Muscle of back (tissue), 11 donors: ENCODE data around the gene TPSAB1. TPM values are rescaled to one million over a fixed set of nuclear protein-coding genes. Genes with fewer than 3 reads are reported as not detected.

ENCODE experiments used
- DNase-seq, 3 donors: peaks; one replicate each; pipeline versions ENCODE4 v3.0.0 to v3.0.0-alpha.2; 2013
- polyA plus RNA-seq, 10 donors: library from polyadenylated mRNA; unstranded; fragments of 120-200 nt; gene quantifications; one replicate each; pipeline ENCODE4 v1.2.1, GENCODE V29; 2013; ENCODE audit not compliant: insufficient read length in 10 of 10

Gene TPSAB1
- polyA plus RNA-seq, 10 donors, result 0.67 to 7.3 (median 2.6) TPM

- DNase-seq, result no peak
Observed at GRCh38 chr16:1283996-1284616, 43.6 kb downstream of the TPSAB1 start.

- no peak for DNase-seq
Observed at GRCh38 chr16:1285669-1286512, 45.4 kb downstream of the TPSAB1 start.

GRCh38 chr16:1286513-1287094, 46.1 kb downstream of the TPSAB1 start:
- no peak for DNase-seq

GRCh38 chr16:1287982-1288670, 47.6 kb downstream of the TPSAB1 start:
- DNase-seq, result peak in 1 of 3 donors; percentile 62

GRCh38 chr16:1288813-1289476, 48.4 kb downstream of the TPSAB1 start:
- no peak for DNase-seq

GRCh38 chr16:1289477-1289866, 49.0 kb downstream of the TPSAB1 start:
- no peak for DNase-seq

GRCh38 chr16:1290063-1290501, 49.6 kb downstream of the TPSAB1 start:
- no peak for DNase-seq

- DNase-seq, result no peak
Observed at GRCh38 chr16:1290860-1291575, 50.5 kb downstream of the TPSAB1 start.

- no peak for DNase-seq
Observed at GRCh38 chr16:1291576-1291974, 51.1 kb downstream of the TPSAB1 start.

Other genes with a start within 250 kb of the TPSAB1 start
- gene SSTR5, start 168.0 kb upstream of the TPSAB1 start, polyA plus RNA-seq, result under 1 TPM in 2 of 10 donors, not detected in 8; 0.12 to 0.15 TPM
- gene C1QTNF8, start 144.5 kb upstream of the TPSAB1 start, polyA plus RNA-seq, result not detected
- gene CACNA1H, start 87.6 kb upstream of the TPSAB1 start, polyA plus RNA-seq, result 10 to 100 TPM; 30.7 to 52.0 (median 36.2) TPM
- 1 to 10 TPM in 8 of 10 donors, under 1 TPM in 2; 0.49 to 2.0 (median 1.3) TPM for gene TPSG1, start 15.4 kb upstream of the TPSAB1 start, polyA plus RNA-seq
- gene TPSB2, start 10.5 kb upstream of the TPSAB1 start, polyA plus RNA-seq, result 1 to 10 TPM in 9 of 10 donors, under 1 TPM in 1; 0.34 to 6.3 (median 2.6) TPM
- gene TPSD1, start 15.4 kb downstream of the TPSAB1 start, polyA plus RNA-seq, result 1 to 10 TPM in 2 of 10 donors, under 1 TPM in 3, not detected in 5; 0.33 to 1.2 (median 0.91) TPM
- 100 to 1,000 TPM in 4 of 10 donors, 10 to 100 TPM in 6; 89.9 to 116 (median 99.7) TPM for gene UBE2I, start 68.9 kb downstream of the TPSAB1 start, polyA plus RNA-seq
- gene BAIAP3, start 92.9 kb downstream of the TPSAB1 start, polyA plus RNA-seq, result 1 to 10 TPM in 2 of 10 donors, under 1 TPM in 8; 0.40 to 1.2 (median 0.81) TPM
- gene TSR3, start 111.2 kb downstream of the TPSAB1 start, polyA plus RNA-seq, result 10 to 100 TPM; 35.9 to 54.8 (median 44.5) TPM
- gene GNPTG, start 111.2 kb downstream of the TPSAB1 start, polyA plus RNA-seq, result 10 to 100 TPM; 21.1 to 43.0 (median 36.4) TPM
- gene UNKL, start 174.0 kb downstream of the TPSAB1 start, polyA plus RNA-seq, result 10 to 100 TPM in 1 of 10 donors, 1 to 10 TPM in 9; 4.4 to 13.3 (median 7.1) TPM
- gene UQCC4, start 180.0 kb downstream of the TPSAB1 start, polyA plus RNA-seq, result 10 to 100 TPM in 6 of 10 donors, 1 to 10 TPM in 4; 8.1 to 13.5 (median 10.3) TPM
- gene PERCC1, start 190.4 kb downstream of the TPSAB1 start, polyA plus RNA-seq, result under 1 TPM in 3 of 10 donors, not detected in 7; 0.18 to 0.29 (median 0.19) TPM
- 1 to 10 TPM in 8 of 10 donors, under 1 TPM in 2; 0.68 to 2.7 (median 1.6) TPM for gene CCDC154, start 203.9 kb downstream of the TPSAB1 start, polyA plus RNA-seq
- 10 to 100 TPM; 19.8 to 37.5 (median 28.3) TPM for gene CLCN7, start 234.3 kb downstream of the TPSAB1 start, polyA plus RNA-seq
- 1 to 10 TPM in 2 of 10 donors, under 1 TPM in 8; 0.13 to 1.5 (median 0.53) TPM for gene PTX4, start 248.2 kb downstream of the TPSAB1 start, polyA plus RNA-seq